HEK293 (cell line): ENCODE data around the gene ACVRL1.
A peak's percentile ranks its signal among the peaks of the same experiment; 100 is the strongest.

Experiments
- GLIS1 ChIP-seq: fragments of 450-650 bp; formaldehyde crosslinking; IDR thresholded peaks from 2 replicates; pipeline ENCODE4 v1.5.1; 2016; ENCODE audit warnings: missing biosample characterization, missing genetic modification characterization
- GLIS2 ChIP-seq: fragments of 450-650 bp; formaldehyde crosslinking; IDR thresholded peaks from 2 replicates; pipeline ENCODE4 v1.5.1; 2016; ENCODE audit warnings: missing biosample characterization, missing genetic modification characterization
- INSM2 ChIP-seq: fragments of 450-650 bp; formaldehyde crosslinking; IDR thresholded peaks from 2 replicates; pipeline ENCODE4 v1.5.1; 2016; ENCODE audit warnings: missing biosample characterization, missing genetic modification characterization
- KLF10 ChIP-seq: fragments of 450-650 bp; IDR thresholded peaks from 2 replicates; pipeline ENCODE4 v1.5.1; 2018; ENCODE audit warnings: missing biosample characterization, mild to moderate bottlenecking, missing genetic modification characterization
- KLF16 ChIP-seq: fragments of 450-650 bp; formaldehyde crosslinking; IDR thresholded peaks from 2 replicates; pipeline ENCODE4 v1.5.1; 2017; ENCODE audit warnings: missing biosample characterization, missing genetic modification characterization
- PATZ1 ChIP-seq: fragments of 450-650 bp; formaldehyde crosslinking; IDR thresholded peaks from 2 replicates; pipeline ENCODE4 v1.5.1; 2016; ENCODE audit warnings: missing biosample characterization, missing genetic modification characterization
- REPIN1 ChIP-seq: fragments of 450-650 bp; formaldehyde crosslinking; IDR thresholded peaks from 2 replicates; pipeline ENCODE4 v1.5.1; 2017; ENCODE audit warnings: missing biosample characterization, missing genetic modification characterization, low read depth
- SP3 ChIP-seq: fragments of 450-650 bp; formaldehyde crosslinking; IDR thresholded peaks from 2 replicates; pipeline ENCODE4 v1.5.1; 2016; ENCODE audit warnings: missing biosample characterization, missing genetic modification characterization
- SP7 ChIP-seq: fragments of 450-650 bp; formaldehyde crosslinking; IDR thresholded peaks from 2 replicates; pipeline ENCODE4 v1.5.1; 2016; ENCODE audit warnings: missing biosample characterization, missing genetic modification characterization
- ZBTB17 ChIP-seq: fragments of 450-650 bp; formaldehyde crosslinking; IDR thresholded peaks from 2 replicates; pipeline ENCODE4 v1.5.1; 2016; ENCODE audit warnings: missing biosample characterization, missing genetic modification characterization
- ZEB2 ChIP-seq: fragments of 450-650 bp; formaldehyde crosslinking; IDR thresholded peaks from 2 replicates; pipeline ENCODE4 v1.5.1; 2016; ENCODE audit warnings: missing biosample characterization, missing genetic modification characterization
- ZFHX2 ChIP-seq: fragments of 450-650 bp; formaldehyde crosslinking; conservative IDR thresholded peaks from 2 replicates; pipeline ENCODE4 v1.5.1; 2016; ENCODE audit warnings: missing biosample characterization, missing genetic modification characterization
- ZFP37 ChIP-seq: fragments of 450-650 bp; formaldehyde crosslinking; IDR thresholded peaks from 2 replicates; pipeline ENCODE4 v1.5.1; 2016; ENCODE audit warnings: missing biosample characterization, missing genetic modification characterization
- ZFP69B ChIP-seq: fragments of 450-650 bp; formaldehyde crosslinking; IDR thresholded peaks from 2 replicates; pipeline ENCODE4 v1.5.1; 2016; ENCODE audit warnings: missing biosample characterization, missing genetic modification characterization
- ZIC2 ChIP-seq: fragments of 450-650 bp; formaldehyde crosslinking; IDR thresholded peaks from 2 replicates; pipeline ENCODE4 v1.5.1; 2016; ENCODE audit warnings: missing biosample characterization, missing genetic modification characterization
- ZNF174 ChIP-seq: fragments of 450-650 bp; formaldehyde crosslinking; IDR thresholded peaks from 2 replicates; pipeline ENCODE4 v1.5.0; 2017; ENCODE audit warnings: missing biosample characterization, mild to moderate bottlenecking, missing genetic modification characterization
- ZNF2 ChIP-seq: fragments of 450-650 bp; formaldehyde crosslinking; IDR thresholded peaks from 2 replicates; pipeline ENCODE4 v1.5.1; 2016; ENCODE audit warnings: missing biosample characterization, missing genetic modification characterization
- ZNF211 ChIP-seq: fragments of 450-650 bp; formaldehyde crosslinking; IDR thresholded peaks from 2 replicates; pipeline ENCODE4 v1.5.1; 2016; ENCODE audit warnings: low read depth, missing biosample characterization, missing genetic modification characterization
- ZNF248 ChIP-seq: fragments of 450-650 bp; formaldehyde crosslinking; IDR thresholded peaks from 2 replicates; pipeline ENCODE4 v1.5.1; 2017; ENCODE audit warnings: missing biosample characterization, missing genetic modification characterization
- ZNF302 ChIP-seq: fragments of 450-650 bp; formaldehyde crosslinking; IDR thresholded peaks from 2 replicates; pipeline ENCODE4 v1.5.1; 2016; ENCODE audit warnings: missing biosample characterization, missing genetic modification characterization, low read depth
- ZNF341 ChIP-seq: fragments of 450-650 bp; formaldehyde crosslinking; IDR thresholded peaks from 2 replicates; pipeline ENCODE4; 2016; ENCODE audit warnings: low read depth, missing biosample characterization, missing genetic modification characterization
- ZNF366 ChIP-seq: fragments of 450-650 bp; formaldehyde crosslinking; conservative IDR thresholded peaks from 2 replicates; pipeline ENCODE4 v1.5.1; 2016; ENCODE audit warnings: missing biosample characterization, missing genetic modification characterization
- ZNF391 ChIP-seq: fragments of 450-650 bp; formaldehyde crosslinking; IDR thresholded peaks from 2 replicates; pipeline ENCODE4 v1.5.1; 2016; ENCODE audit warnings: low read depth, missing biosample characterization, missing genetic modification characterization, borderline replicate concordance
- ZNF394 ChIP-seq: fragments of 450-650 bp; formaldehyde crosslinking; IDR thresholded peaks from 2 replicates; pipeline ENCODE4 v1.5.1; 2016; ENCODE audit warnings: missing biosample characterization, missing genetic modification characterization, mild to moderate bottlenecking, moderate library complexity, borderline replicate concordance
- ZNF548 ChIP-seq: fragments of 450-650 bp; formaldehyde crosslinking; IDR thresholded peaks from 2 replicates; pipeline ENCODE4 v1.5.1; 2016; ENCODE audit warnings: missing biosample characterization, missing genetic modification characterization
- ZNF629 ChIP-seq: fragments of 450-650 bp; formaldehyde crosslinking; IDR thresholded peaks from 2 replicates; pipeline ENCODE4 v1.5.1; 2017; ENCODE audit warnings: missing biosample characterization, missing genetic modification characterization
- ZNF658 ChIP-seq: fragments of 450-650 bp; formaldehyde crosslinking; IDR thresholded peaks from 2 replicates; pipeline ENCODE4; 2016; ENCODE audit warnings: missing biosample characterization, missing genetic modification characterization
- ZNF692 ChIP-seq: fragments of 450-650 bp; formaldehyde crosslinking; IDR thresholded peaks from 2 replicates; pipeline ENCODE4 v1.5.1; 2016; ENCODE audit warnings: missing biosample characterization, missing genetic modification characterization
- ZNF777 ChIP-seq: fragments of 450-650 bp; formaldehyde crosslinking; IDR thresholded peaks from 2 replicates; pipeline ENCODE4 v1.5.1; 2017; ENCODE audit warnings: missing biosample characterization, missing genetic modification characterization, borderline replicate concordance
- ZSCAN30 ChIP-seq: fragments of 450-650 bp; IDR thresholded peaks from 2 replicates; pipeline ENCODE4 v1.5.1; 2018; ENCODE audit warnings: missing biosample characterization, mild to moderate bottlenecking, missing genetic modification characterization, moderate library complexity
- ZXDB ChIP-seq: fragments of 450-650 bp; formaldehyde crosslinking; IDR thresholded peaks from 2 replicates; pipeline ENCODE4 v1.5.1; 2016; ENCODE audit warnings: missing biosample characterization, missing genetic modification characterization
- TF ChIP-seq, protein P1 (sequence below): fragments of 450-650 bp; formaldehyde crosslinking; IDR thresholded peaks from 2 replicates; pipeline ENCODE4 v1.5.1; 2017; ENCODE audit warnings: missing biosample characterization, mild to moderate bottlenecking, missing genetic modification characterization, moderate library complexity
- TF ChIP-seq, protein P2 (sequence below): fragments of 450-650 bp; formaldehyde crosslinking; IDR thresholded peaks from 2 replicates; pipeline ENCODE4 v1.5.1; 2016; ENCODE audit warnings: missing biosample characterization, missing genetic modification characterization

Gene ACVRL1

GRCh38 chr12:51951199-51951842 is 44.0 kb downstream of the ACVRL1 start, which contains the start of gene ACVR1B (continued):
- peak; percentile 42; the same call in 1 of the 2 replicates for TF ChIP-seq ZNF391 (tag by site-specific recombination)
- TF ChIP-seq, protein P1, sequence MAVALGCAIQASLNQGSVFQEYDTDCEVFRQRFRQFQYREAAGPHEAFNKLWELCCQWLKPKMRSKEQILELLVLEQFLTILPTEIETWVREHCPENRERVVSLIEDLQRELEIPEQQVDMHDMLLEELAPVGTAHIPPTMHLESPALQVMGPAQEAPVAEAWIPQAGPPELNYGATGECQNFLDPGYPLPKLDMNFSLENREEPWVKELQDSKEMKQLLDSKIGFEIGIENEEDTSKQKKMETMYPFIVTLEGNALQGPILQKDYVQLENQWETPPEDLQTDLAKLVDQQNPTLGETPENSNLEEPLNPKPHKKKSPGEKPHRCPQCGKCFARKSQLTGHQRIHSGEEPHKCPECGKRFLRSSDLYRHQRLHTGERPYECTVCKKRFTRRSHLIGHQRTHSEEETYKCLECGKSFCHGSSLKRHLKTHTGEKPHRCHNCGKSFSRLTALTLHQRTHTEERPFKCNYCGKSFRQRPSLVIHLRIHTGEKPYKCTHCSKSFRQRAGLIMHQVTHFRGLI (tag by site-specific recombination), result 0 out of 2 replicates have a peak, but pooled peaks have one; percentile 28
- TF ChIP-seq, protein P2, sequence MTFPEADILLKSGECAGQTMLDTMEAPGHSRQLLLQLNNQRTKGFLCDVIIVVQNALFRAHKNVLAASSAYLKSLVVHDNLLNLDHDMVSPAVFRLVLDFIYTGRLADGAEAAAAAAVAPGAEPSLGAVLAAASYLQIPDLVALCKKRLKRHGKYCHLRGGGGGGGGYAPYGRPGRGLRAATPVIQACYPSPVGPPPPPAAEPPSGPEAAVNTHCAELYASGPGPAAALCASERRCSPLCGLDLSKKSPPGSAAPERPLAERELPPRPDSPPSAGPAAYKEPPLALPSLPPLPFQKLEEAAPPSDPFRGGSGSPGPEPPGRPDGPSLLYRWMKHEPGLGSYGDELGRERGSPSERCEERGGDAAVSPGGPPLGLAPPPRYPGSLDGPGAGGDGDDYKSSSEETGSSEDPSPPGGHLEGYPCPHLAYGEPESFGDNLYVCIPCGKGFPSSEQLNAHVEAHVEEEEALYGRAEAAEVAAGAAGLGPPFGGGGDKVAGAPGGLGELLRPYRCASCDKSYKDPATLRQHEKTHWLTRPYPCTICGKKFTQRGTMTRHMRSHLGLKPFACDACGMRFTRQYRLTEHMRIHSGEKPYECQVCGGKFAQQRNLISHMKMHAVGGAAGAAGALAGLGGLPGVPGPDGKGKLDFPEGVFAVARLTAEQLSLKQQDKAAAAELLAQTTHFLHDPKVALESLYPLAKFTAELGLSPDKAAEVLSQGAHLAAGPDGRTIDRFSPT (tag by site-specific recombination), result peak; percentile 77
- peak; percentile 65 for TF ChIP-seq ZXDB (tag by site-specific recombination)
- peak; percentile 90 for TF ChIP-seq ZBTB17 (tag by site-specific recombination)
- peak; percentile 70 for TF ChIP-seq SP3 (tag by site-specific recombination)
- TF ChIP-seq PATZ1 (tag by site-specific recombination), result peak; percentile 86
- TF ChIP-seq ZSCAN30 (tag by site-specific recombination), result no peak
- 0 out of 2 replicates have a peak, but pooled peaks have one; percentile 68 for TF ChIP-seq ZNF777 (tag by site-specific recombination)
- peak; percentile 65; the same call in 1 of the 2 replicates for TF ChIP-seq ZFP69B (tag by site-specific recombination)
- no peak for TF ChIP-seq ZNF248 (tag by site-specific recombination)
- TF ChIP-seq ZNF211, result no peak
- TF ChIP-seq GLIS1 (tag by site-specific recombination), result peak; percentile 98
- peak; percentile 51 for TF ChIP-seq SP7
- peak; percentile 82 for TF ChIP-seq ZNF692
- TF ChIP-seq ZNF548 (tag by site-specific recombination), result no peak
- TF ChIP-seq ZFP37 (tag by site-specific recombination), result no peak
- no peak for TF ChIP-seq REPIN1 (tag by site-specific recombination)
- TF ChIP-seq ZNF302 (tag by site-specific recombination), result no peak
- TF ChIP-seq INSM2 (tag by site-specific recombination), result peak; percentile 64; the same call in 1 of the 2 replicates
- peak; percentile 59; the same call in 1 of the 2 replicates for TF ChIP-seq KLF10 (tag by site-specific recombination)
- TF ChIP-seq KLF16 (tag by site-specific recombination), result peak; percentile 68
- TF ChIP-seq ZNF394 (tag by site-specific recombination), result 0 out of 2 replicates have a peak, but pooled peaks have one; percentile 16
- TF ChIP-seq ZNF366, result 0 out of 2 replicates have a peak, but pooled peaks have one; percentile 28
- 0 out of 2 replicates have a peak, but pooled peaks have one; percentile 25 for TF ChIP-seq ZNF2 (tag by site-specific recombination)
- TF ChIP-seq ZNF629 (tag by site-specific recombination), result peak; percentile 64
- TF ChIP-seq ZFHX2 (tag by site-specific recombination), result peak; percentile 93
- TF ChIP-seq ZIC2 (tag by site-specific recombination), result peak; percentile 89
- TF ChIP-seq ZNF174 (tag by site-specific recombination), result no peak
- peak; percentile 49; the same call in 1 of the 2 replicates for TF ChIP-seq ZEB2 (tag by site-specific recombination)
- TF ChIP-seq GLIS2, result peak; percentile 90
- peak; percentile 65 for TF ChIP-seq ZNF341 (tag by site-specific recombination)
- TF ChIP-seq ZNF658 (tag by site-specific recombination), result no peak
